CD4-positive, CD25-positive, alpha-beta regulatory T cell (primary cell): Measurements from ENCODE around the gene PPP1R14D. TPM values are rescaled to one million over a fixed set of nuclear protein-coding genes. Genes with fewer than 3 reads are reported as not detected.

Experiments
- ATAC-seq, 2 donors: fragments of 150-1000 bp; cut with Tn5 transposase; one replicate each; pipeline ENCODE4 v1.10.0; 2021; ENCODE audit warnings: low read depth in 2 of 2, moderate number of reproducible peaks in 2 of 2, moderate library complexity in 1 of 2
- DNase-seq, 3 donors: peaks; one replicate each; pipeline versions ENCODE4 v3.0.0 to v3.0.0-alpha.2; 2012 to 2022; ENCODE audit warnings: mixed read lengths in 1 of 3
- H3K27ac ChIP-seq: one replicate; pipeline ENCODE4 v1.7.0; 2013; ENCODE audit warnings: mild to moderate bottlenecking, low read length; ENCODE audit not compliant: insufficient read depth, poor library complexity, severe bottlenecking
- H3K27me3 ChIP-seq: one replicate; pipeline ENCODE4 v1.7.0; 2013; ENCODE audit warnings: low read length; ENCODE audit not compliant: control insufficient read depth, insufficient read depth
- H3K36me3 ChIP-seq: one replicate; pipeline ENCODE4 v1.7.0; 2013; ENCODE audit warnings: mild to moderate bottlenecking, low read length, moderate library complexity; ENCODE audit not compliant: control insufficient read depth, insufficient read depth
- H3K4me1 ChIP-seq: 2 replicates; pipeline ENCODE4 v1.7.0; 2013; ENCODE audit warnings: mild to moderate bottlenecking, low read length; ENCODE audit not compliant: insufficient read depth, control insufficient read depth, poor library complexity, severe bottlenecking
- H3K4me3 ChIP-seq: one replicate; pipeline ENCODE4 v1.7.0; 2013; ENCODE audit warnings: low read depth, mild to moderate bottlenecking, low read length, moderate library complexity
- H3K9me3 ChIP-seq, 2 experiments: 1 replicate in 1 of 2; 2 replicates in 1 of 2; pipeline ENCODE4 v1.7.0; 2013; ENCODE audit warnings: low read length in 2 of 2, mild to moderate bottlenecking in 1 of 2, moderate library complexity in 1 of 2; ENCODE audit not compliant: control insufficient read depth in 2 of 2
- H3K27ac Mint-ChIP-seq, 3 donors: one replicate each; pipeline ENCODE4 v1.8.0; 2020 to 2022; ENCODE audit warnings: mild to moderate bottlenecking in 3 of 3, mixed read lengths in 3 of 3, moderate library complexity in 2 of 3
- H3K27me3 Mint-ChIP-seq: one replicate; pipeline ENCODE4 v1.8.0; 2022; ENCODE audit warnings: mild to moderate bottlenecking, mixed read lengths
- H3K36me3 Mint-ChIP-seq: one replicate; pipeline ENCODE4 v1.8.0; 2020; ENCODE audit warnings: mixed read lengths
- H3K4me1 Mint-ChIP-seq, 4 donors: one replicate each; pipeline ENCODE4 v1.8.0; 2020 to 2022; ENCODE audit warnings: mixed read lengths in 4 of 4, mild to moderate bottlenecking in 1 of 4
- H3K4me3 Mint-ChIP-seq, 4 donors: one replicate each; pipeline ENCODE4 v1.8.0; 2020 to 2022; ENCODE audit warnings: mild to moderate bottlenecking in 4 of 4, mixed read lengths in 4 of 4, moderate library complexity in 3 of 4
- H3K9me3 Mint-ChIP-seq, 7 donors: one replicate each; pipeline ENCODE4 v1.8.0; 2020 to 2022; ENCODE audit warnings: mixed read lengths in 7 of 7, mild to moderate bottlenecking in 3 of 7, moderate library complexity in 2 of 7
- polyA plus RNA-seq, 4 donors: library from polyadenylated mRNA; unstranded; fragments of 300-500 nt; fragmentation: Illumina TruSeq; gene quantifications; one replicate each; pipeline ENCODE4 v1.2.3, GENCODE V29; 2021
- total RNA-seq: library from RNA; stranded (reverse); gene quantifications from one replicate; pipeline ENCODE4 v1.2.3, GENCODE V29; 2022

Gene PPP1R14D
- total and polyA plus RNA-seq, 5 donors from 2014 or later = not detected

- H3K36me3 Mint-ChIP-seq = peaks cover 26% of the 10 kb centered on the region
- no peaks in the 10 kb centered on the region for H3K9me3 ChIP-seq
- H3K27me3 Mint-ChIP-seq = no peaks in the 10 kb centered on the region
- H3K9me3 Mint-ChIP-seq = no peaks in the 10 kb centered on the region
- no peak overlapping the region for H3K4me3 ChIP-seq
- peaks cover 18 to 40% (median 29%) of the 10 kb centered on the region in 4 donors for H3K4me1 Mint-ChIP-seq
- DNase-seq (no peak), ATAC-seq (no peak)
- H3K36me3 ChIP-seq = peaks cover 14% of the 10 kb centered on the region
- H3K27me3 ChIP-seq = no peaks in the 10 kb centered on the region
- no peak overlapping the region for H3K27ac Mint-ChIP-seq
- no peak overlapping the region for H3K4me3 Mint-ChIP-seq
- no peak overlapping the region for H3K27ac ChIP-seq
- H3K4me1 ChIP-seq = no peaks in the 10 kb centered on the region
Measured at GRCh38 chr15:40796041-40796440, 32.5 kb downstream of the PPP1R14D start.

GRCh38 chr15:40793216-40793989 is 35.1 kb downstream of the PPP1R14D start:
- ATAC-seq = no peak
- Histone ChIP-seq H3K36me3 (peaks cover 11% of the 10 kb centered on the region), H3K4me3 (no peak overlapping the region), H3K9me3 (no peaks in the 10 kb centered on the region), H3K4me1 (no peaks in the 10 kb centered on the region), H3K27me3 (no peaks in the 10 kb centered on the region), H3K27ac (no peak overlapping the region)
- peaks cover 0 to 1% (median 0%) of the 10 kb centered on the region in 7 donors for H3K9me3 Mint-ChIP-seq
- peaks cover 14 to 33% (median 20%) of the 10 kb centered on the region in 4 donors for H3K4me1 Mint-ChIP-seq
- H3K27ac Mint-ChIP-seq = peak overlapping the region in 1 of 3 donors; percentile 31
- DNase-seq = no peak
- H3K27me3 Mint-ChIP-seq = no peaks in the 10 kb centered on the region
- peaks cover 15% of the 10 kb centered on the region for H3K36me3 Mint-ChIP-seq
- H3K4me3 Mint-ChIP-seq = no peak overlapping the region

- H3K36me3 ChIP-seq = peaks cover 8% of the 10 kb centered on the region
- peak overlapping the region in 1 of 3 donors; percentile 56 for H3K27ac Mint-ChIP-seq
- no peaks in the 10 kb centered on the region for H3K27me3 ChIP-seq
- peaks cover 0 to 1% (median 0%) of the 10 kb centered on the region in 7 donors for H3K9me3 Mint-ChIP-seq
- DNase-seq (no peak), ATAC-seq (no peak)
- no peak overlapping the region for H3K4me3 Mint-ChIP-seq
- peaks cover 6% of the 10 kb centered on the region for H3K4me1 ChIP-seq
- H3K4me1 Mint-ChIP-seq = peaks cover 12 to 34% (median 24%) of the 10 kb centered on the region in 4 donors
- no peak overlapping the region for H3K27ac ChIP-seq
- peaks cover 10% of the 10 kb centered on the region for H3K36me3 Mint-ChIP-seq
- H3K9me3 ChIP-seq = no peaks in the 10 kb centered on the region
- H3K4me3 ChIP-seq = no peak overlapping the region
- no peaks in the 10 kb centered on the region for H3K27me3 Mint-ChIP-seq
Measured at GRCh38 chr15:40792394-40792793, 36.1 kb downstream of the PPP1R14D start.

- Histone ChIP-seq H3K4me3 (no peak overlapping the region), H3K36me3 (peaks cover 5% of the 10 kb centered on the region), H3K27ac (no peak overlapping the region), H3K27me3 (no peaks in the 10 kb centered on the region), H3K9me3 (no peaks in the 10 kb centered on the region), H3K4me1 (peaks cover 14% of the 10 kb centered on the region)
- Mint-ChIP-seq H3K27me3 (no peaks in the 10 kb centered on the region), H3K9me3 (peaks cover 0 to 1% (median 0%) of the 10 kb centered on the region in 7 donors), H3K4me1 (peaks cover 11 to 39% (median 28%) of the 10 kb centered on the region in 4 donors), H3K27ac (no peak overlapping the region), H3K4me3 (no peak overlapping the region), H3K36me3 (peaks cover 4% of the 10 kb centered on the region)
- DNase-seq (no peak), ATAC-seq (no peak)
Measured at GRCh38 chr15:40790718-40791117, 37.8 kb downstream of the PPP1R14D start.

GRCh38 chr15:40789999-40790398 is 38.5 kb downstream of the PPP1R14D start:
- Mint-ChIP-seq H3K4me1 (peaks cover 11 to 39% (median 28%) of the 10 kb centered on the region in 4 donors), H3K27me3 (no peaks in the 10 kb centered on the region), H3K36me3 (peaks cover 4% of the 10 kb centered on the region), H3K4me3 (no peak overlapping the region), H3K27ac (no peak overlapping the region), H3K9me3 (peaks cover 0 to 1% (median 0%) of the 10 kb centered on the region in 7 donors)
- H3K27me3 ChIP-seq = no peaks in the 10 kb centered on the region
- H3K27ac ChIP-seq = no peak overlapping the region
- peaks cover 14% of the 10 kb centered on the region for H3K4me1 ChIP-seq
- H3K36me3 ChIP-seq = peaks cover 5% of the 10 kb centered on the region
- ATAC-seq (no peak), DNase-seq (no peak)
- no peak overlapping the region for H3K4me3 ChIP-seq
- no peaks in the 10 kb centered on the region for H3K9me3 ChIP-seq

GRCh38 chr15:40789119-40789518 is 39.4 kb downstream of the PPP1R14D start:
- H3K9me3 ChIP-seq = no peaks in the 10 kb centered on the region
- peaks cover 14% of the 10 kb centered on the region for H3K4me1 ChIP-seq
- H3K27me3 Mint-ChIP-seq = no peaks in the 10 kb centered on the region
- H3K9me3 Mint-ChIP-seq = peaks cover 0 to 1% (median 0%) of the 10 kb centered on the region in 7 donors
- no peak overlapping the region for H3K4me3 ChIP-seq
- no peak overlapping the region for H3K27ac ChIP-seq
- peaks cover 5% of the 10 kb centered on the region for H3K36me3 ChIP-seq
- H3K4me3 Mint-ChIP-seq = no peak overlapping the region
- peak overlapping the region; percentile 60 to 88 (median 88) for H3K27ac Mint-ChIP-seq
- ATAC-seq = no peak
- peaks cover 4% of the 10 kb centered on the region for H3K36me3 Mint-ChIP-seq
- H3K27me3 ChIP-seq = no peaks in the 10 kb centered on the region
- DNase-seq = no peak
- peaks cover 11 to 39% (median 28%) of the 10 kb centered on the region in 4 donors for H3K4me1 Mint-ChIP-seq

GRCh38 chr15:40787991-40788390 is 40.5 kb downstream of the PPP1R14D start:
- peak overlapping the region in 1 of 3 donors; percentile 83 for H3K27ac Mint-ChIP-seq
- ATAC-seq (no peak), DNase-seq (no peak)
- H3K4me1 Mint-ChIP-seq = peaks cover 11 to 37% (median 24%) of the 10 kb centered on the region in 4 donors
- peaks cover 14% of the 10 kb centered on the region for H3K4me1 ChIP-seq
- no peaks in the 10 kb centered on the region for H3K27me3 ChIP-seq
- no peaks in the 10 kb centered on the region for H3K27me3 Mint-ChIP-seq
- no peaks in the 10 kb centered on the region for H3K9me3 ChIP-seq
- H3K4me3 Mint-ChIP-seq = no peak overlapping the region
- peaks cover 5% of the 10 kb centered on the region for H3K36me3 ChIP-seq
- H3K27ac ChIP-seq = no peak overlapping the region
- peaks cover 1% of the 10 kb centered on the region for H3K36me3 Mint-ChIP-seq
- no peak overlapping the region for H3K4me3 ChIP-seq
- H3K9me3 Mint-ChIP-seq = peaks cover 0 to 1% (median 0%) of the 10 kb centered on the region in 7 donors
